Measurements from ENCODE around the gene ARID3A.

GRCh38 chr19:1006711-1007398 is 81.0 kb downstream of the ARID3A start:
- TF ChIP-seq CTCF (IDR thresholded peaks at IDR 0.05; ENCODE audit: insufficient read depth, low read length) (no peak), POLR2AphosphoS5 (IDR thresholded peaks at IDR 0.05; ENCODE audit: low read depth) (no peak), GABPA (IDR thresholded peaks at IDR 0.05; ENCODE audit: low read depth) (no peak), REST (IDR thresholded peaks at IDR 0.05; ENCODE audit: insufficient replicate concordance, low read depth) (no peak)

Data from HL-60 (cell line).